CD4-positive, alpha-beta memory T cell (primary cell): ENCODE data around the gene CBX2. TPM values are rescaled to one million over a fixed set of nuclear protein-coding genes. Genes with fewer than 3 reads are reported as not detected.

ENCODE experiments used
- CTCF ChIA-PET: fragments of 350-600 bp; sonication (Branson Sonifier 250); formaldehyde crosslinking; loops from one replicate; lab custom pipeline; 2021; ENCODE audit warnings: inconsistent platforms; ENCODE audit not compliant: partially characterized antibody; lab: Charles Lee
- POLR2A ChIA-PET: fragments of 350-600 bp; sonication (Branson Sonifier 250); formaldehyde crosslinking; loops from one replicate; lab custom pipeline; 2021; ENCODE audit not compliant: partially characterized antibody; lab: Charles Lee
- DNase-seq, 5 donors: peaks; one replicate each; pipeline versions ENCODE4 v3.0.0 to v3.0.0-alpha.2; 2020 to 2022; ENCODE audit warnings: mixed read lengths in 1 of 5
- H3K27ac ChIP-seq: one replicate; pipeline ENCODE4 v1.7.0; 2013; ENCODE audit warnings: low read depth, low read length
- H3K27me3 ChIP-seq: 2 replicates; pipeline ENCODE4 v1.7.0; 2013; ENCODE audit warnings: mild to moderate bottlenecking, low read length, moderate library complexity; ENCODE audit not compliant: insufficient read depth
- H3K36me3 ChIP-seq: 2 replicates; pipeline ENCODE4 v1.7.0; 2013; ENCODE audit warnings: mild to moderate bottlenecking, low read length, moderate library complexity; ENCODE audit not compliant: insufficient read depth
- H3K4me1 ChIP-seq: 2 replicates; pipeline ENCODE4 v1.7.0; 2013; ENCODE audit warnings: mild to moderate bottlenecking, low read length, moderate library complexity; ENCODE audit not compliant: insufficient read depth
- H3K4me3 ChIP-seq, 2 donors: one replicate each; pipeline ENCODE4 v1.7.0; 2013; ENCODE audit warnings: low read length in 2 of 2, mild to moderate bottlenecking in 1 of 2
- H3K9me3 ChIP-seq, 2 donors: one replicate each; pipeline ENCODE4 v1.7.0; 2013; ENCODE audit warnings: low read length in 2 of 2, control low read depth in 1 of 2; ENCODE audit not compliant: control insufficient read depth in 1 of 2
- H3K27ac Mint-ChIP-seq, 7 donors: one replicate each; pipeline ENCODE4 v1.8.0; 2020 to 2021; ENCODE audit warnings: mixed read lengths in 7 of 7, mild to moderate bottlenecking in 6 of 7, inconsistent platforms in 3 of 7, moderate library complexity in 3 of 7
- H3K27me3 Mint-ChIP-seq, 2 donors: one replicate each; pipeline ENCODE4 v1.8.0; 2020 to 2021; ENCODE audit warnings: mixed read lengths in 2 of 2
- H3K36me3 Mint-ChIP-seq, 2 donors: one replicate each; pipeline ENCODE4 v1.8.0; 2020 to 2021; ENCODE audit warnings: mixed read lengths in 2 of 2, inconsistent platforms in 1 of 2, mild to moderate bottlenecking in 1 of 2
- H3K4me1 Mint-ChIP-seq, 4 donors: one replicate each; pipeline ENCODE4 v1.8.0; 2020 to 2021; ENCODE audit warnings: mixed read lengths in 4 of 4, mild to moderate bottlenecking in 1 of 4
- H3K4me3 Mint-ChIP-seq, 8 donors: one replicate each; pipeline ENCODE4 v1.8.0; 2020 to 2021; ENCODE audit warnings: mixed read lengths in 8 of 8, mild to moderate bottlenecking in 7 of 8, moderate library complexity in 6 of 8, inconsistent platforms in 3 of 8
- H3K9me3 Mint-ChIP-seq, 8 donors: one replicate each; pipeline ENCODE4 v1.8.0; 2020 to 2021; ENCODE audit warnings: mixed read lengths in 8 of 8, mild to moderate bottlenecking in 5 of 8, inconsistent platforms in 3 of 8, moderate library complexity in 1 of 8
- intact Hi-C: fragments of 100-400 bp; cut with micrococcal nuclease; formaldehyde crosslinking; loops from one replicate; pipeline ENCODE4 v1.15.1; 2023
- polyA plus RNA-seq, 2 donors: library from polyadenylated mRNA; unstranded; fragments of 300-500 nt; fragmentation: Illumina TruSeq; gene quantifications; one replicate each; pipeline ENCODE4 v1.2.3, GENCODE V29; 2021
- total RNA-seq, 2 experiments: library from RNA; stranded (reverse); gene quantifications; one replicate each; pipeline ENCODE4 v1.2.3, GENCODE V29; 2021

CBX2 gene
- total and polyA plus RNA-seq, 4 experiments from 2014 or later: 0.06 to 0.44 TPM; not detected in 2

GRCh38 chr17:79778504-79779083, 646 bp downstream of the CBX2 start:
- Histone ChIP-seq H3K4me3 (peak overlapping the region in 1 of 2 donors; percentile 28), H3K27me3 (peaks cover 20% of the 10 kb centered on the region), H3K36me3 (no peaks in the 10 kb centered on the region), H3K4me1 (peaks cover 20% of the 10 kb centered on the region), H3K27ac (no peak overlapping the region), H3K9me3 (no peaks in the 10 kb centered on the region)
- Mint-ChIP-seq H3K9me3 (peaks cover 0 to 4% (median 0%) of the 10 kb centered on the region in 8 donors), H3K27me3 (peaks cover 45 to 62% of the 10 kb centered on the region in 2 donors), H3K36me3 (no peaks in the 10 kb centered on the region), H3K4me1 (peaks cover 2 to 12% (median 10%) of the 10 kb centered on the region in 4 donors), H3K27ac (peak overlapping the region in 6 of 7 donors; percentile 15 to 82 (median 57)), H3K4me3 (peak overlapping the region; percentile 79 to 85 (median 80))
- ChIA-PET POLR2A (interaction anchor here (0.8 to 3.3 kb wide), 3 partner anchors 18 to 63 kb away, joined by 3 to 19 read pairs (median 3); partner anchors contain the start of gene CBX8), CTCF (interaction anchor here (1.2 to 2.5 kb wide), 2 partner anchors 11 to 38 kb away, joined by 3 to 8 read pairs; no protein-coding TSS in a partner anchor)
- no peak for DNase-seq
- intact Hi-C loops: no loop called here

GRCh38 chr17:79779084-79779529, 1.2 kb downstream of the CBX2 start:
- Mint-ChIP-seq H3K27ac (peak overlapping the region in 3 of 7 donors; percentile 15 to 81 (median 42)), H3K4me3 (peak overlapping the region; percentile 79 to 85 (median 80)), H3K9me3 (peaks cover 0 to 4% (median 0%) of the 10 kb centered on the region in 8 donors), H3K36me3 (no peaks in the 10 kb centered on the region), H3K4me1 (peaks cover 2 to 12% (median 10%) of the 10 kb centered on the region in 4 donors), H3K27me3 (peaks cover 41 to 61% of the 10 kb centered on the region in 2 donors)
- ChIA-PET POLR2A (interaction anchor here (0.8 to 3.3 kb wide), 3 partner anchors 13 to 62 kb away, joined by 3 to 19 read pairs (median 3); partner anchors contain the start of gene CBX8), CTCF (interaction anchor here (1.2 to 2.5 kb wide), 2 partner anchors 10 to 38 kb away, joined by 3 to 8 read pairs; no protein-coding TSS in a partner anchor)
- intact Hi-C loops: no loop called here
- no peaks in the 10 kb centered on the region for H3K9me3 ChIP-seq
- H3K27ac ChIP-seq: no peak overlapping the region
- H3K4me1 ChIP-seq: peaks cover 20% of the 10 kb centered on the region
- no peak overlapping the region for H3K4me3 ChIP-seq
- H3K36me3 ChIP-seq: no peaks in the 10 kb centered on the region
- DNase-seq: no peak
- H3K27me3 ChIP-seq: peaks cover 20% of the 10 kb centered on the region

GRCh38 chr17:79779661-79780365, 1.9 kb downstream of the CBX2 start:
- POLR2A ChIA-PET: interaction anchor here (0.8 kb wide), 1 partner anchor 12 kb away, joined by 3 read pairs; no protein-coding TSS in a partner anchor
- Mint-ChIP-seq H3K27me3 (peaks cover 38 to 54% of the 10 kb centered on the region in 2 donors), H3K4me1 (peaks cover 2 to 12% (median 10%) of the 10 kb centered on the region in 4 donors), H3K4me3 (peak overlapping the region in 6 of 8 donors; percentile 60 to 85 (median 80)), H3K27ac (peak overlapping the region in 1 of 7 donors; percentile 81), H3K9me3 (peaks cover 0 to 4% (median 0%) of the 10 kb centered on the region in 8 donors), H3K36me3 (no peaks in the 10 kb centered on the region)
- CTCF ChIA-PET: interaction anchor here (1.2 to 2.5 kb wide), 2 partner anchors 10 to 39 kb away, joined by 3 to 8 read pairs; no protein-coding TSS in a partner anchor
- intact Hi-C loops: no loop called here
- DNase-seq: no peak
- H3K27me3 ChIP-seq: peaks cover 20% of the 10 kb centered on the region
- H3K36me3 ChIP-seq: no peaks in the 10 kb centered on the region
- H3K4me1 ChIP-seq: peaks cover 20% of the 10 kb centered on the region
- H3K9me3 ChIP-seq: no peaks in the 10 kb centered on the region
- H3K4me3 ChIP-seq: no peak overlapping the region
- no peak overlapping the region for H3K27ac ChIP-seq

- H3K4me1 ChIP-seq: peaks cover 20% of the 10 kb centered on the region
- H3K36me3 Mint-ChIP-seq: no peaks in the 10 kb centered on the region
- ChIA-PET POLR2A (interaction anchor here (0.8 kb wide), 1 partner anchor 15 kb away, joined by 3 read pairs; no protein-coding TSS in a partner anchor), CTCF (no interaction called here)
- peaks cover 0 to 4% (median 0%) of the 10 kb centered on the region in 8 donors for H3K9me3 Mint-ChIP-seq
- H3K9me3 ChIP-seq: no peaks in the 10 kb centered on the region
- no peak for DNase-seq
- intact Hi-C loops: no loop called here
- no peak overlapping the region for H3K4me3 Mint-ChIP-seq
- H3K27me3 Mint-ChIP-seq: peaks cover 38 to 53% of the 10 kb centered on the region in 2 donors
- H3K27ac ChIP-seq: no peak overlapping the region
- peaks cover 10% of the 10 kb centered on the region for H3K27me3 ChIP-seq
- H3K27ac Mint-ChIP-seq: no peak overlapping the region
- H3K4me3 ChIP-seq: no peak overlapping the region
- H3K36me3 ChIP-seq: no peaks in the 10 kb centered on the region
- H3K4me1 Mint-ChIP-seq: peaks cover 2 to 12% (median 10%) of the 10 kb centered on the region in 4 donors
Observed at GRCh38 chr17:79781012-79781650, 3.2 kb downstream of the CBX2 start.

GRCh38 chr17:79781736-79782575, 4.0 kb downstream of the CBX2 start:
- intact Hi-C loops: no loop called here
- Mint-ChIP-seq H3K36me3 (no peaks in the 10 kb centered on the region), H3K27ac (no peak overlapping the region), H3K4me3 (no peak overlapping the region), H3K27me3 (peaks cover 32 to 51% of the 10 kb centered on the region in 2 donors), H3K9me3 (peaks cover 0 to 4% (median 0%) of the 10 kb centered on the region in 8 donors), H3K4me1 (peaks cover 0 to 12% (median 9%) of the 10 kb centered on the region in 4 donors)
- no peak overlapping the region for H3K4me3 ChIP-seq
- peaks cover 3% of the 10 kb centered on the region for H3K27me3 ChIP-seq
- H3K36me3 ChIP-seq: no peaks in the 10 kb centered on the region
- no peak for DNase-seq
- peaks cover 15% of the 10 kb centered on the region for H3K4me1 ChIP-seq
- POLR2A ChIA-PET: interaction anchor here (0.8 kb wide), 1 partner anchor 16 kb away, joined by 3 read pairs; no protein-coding TSS in a partner anchor
- no peak overlapping the region for H3K27ac ChIP-seq
- CTCF ChIA-PET: no interaction called here
- no peaks in the 10 kb centered on the region for H3K9me3 ChIP-seq

GRCh38 chr17:79783891-79784290, 5.9 kb downstream of the CBX2 start:
- H3K27me3 Mint-ChIP-seq: peaks cover 37 to 60% of the 10 kb centered on the region in 2 donors
- POLR2A ChIA-PET: no interaction called here

More at GRCh38 chr17:79783891-79784290, 5.9 kb downstream of the CBX2 start:
- Histone ChIP-seq H3K36me3 (no peaks in the 10 kb centered on the region), H3K4me1 (peaks cover 3% of the 10 kb centered on the region), H3K27ac (no peak overlapping the region), H3K9me3 (no peaks in the 10 kb centered on the region), H3K27me3 (no peaks in the 10 kb centered on the region), H3K4me3 (no peak overlapping the region)
- H3K4me1 Mint-ChIP-seq: peaks cover 0 to 14% (median 4%) of the 10 kb centered on the region in 4 donors
- H3K36me3 Mint-ChIP-seq: no peaks in the 10 kb centered on the region
- no peak overlapping the region for H3K4me3 Mint-ChIP-seq
- peaks cover 0 to 1% (median 0%) of the 10 kb centered on the region in 8 donors for H3K9me3 Mint-ChIP-seq
- intact Hi-C loops: no loop called here
- CTCF ChIA-PET: no interaction called here
- DNase-seq: no peak
- H3K27ac Mint-ChIP-seq: no peak overlapping the region
